HG03575 (cell line): Measurements from ENCODE around the gene ASB5.
"Not testable (repeated sequence)": the region's sequence is repeated elsewhere in the genome, so short reads cannot be mapped to it uniquely, and the experiment has no call there.

ENCODE experiments used
- ATAC-seq: cut with Tn5 transposase; IDR thresholded peaks from one replicate; pipeline ENCODE4 v1.9.1; 2021; ENCODE audit not compliant: unreplicated experiment, insufficient number of reproducible peaks, low FRiP score; ENCODE audit errors: extremely low read depth

Gene ASB5

DNA sequence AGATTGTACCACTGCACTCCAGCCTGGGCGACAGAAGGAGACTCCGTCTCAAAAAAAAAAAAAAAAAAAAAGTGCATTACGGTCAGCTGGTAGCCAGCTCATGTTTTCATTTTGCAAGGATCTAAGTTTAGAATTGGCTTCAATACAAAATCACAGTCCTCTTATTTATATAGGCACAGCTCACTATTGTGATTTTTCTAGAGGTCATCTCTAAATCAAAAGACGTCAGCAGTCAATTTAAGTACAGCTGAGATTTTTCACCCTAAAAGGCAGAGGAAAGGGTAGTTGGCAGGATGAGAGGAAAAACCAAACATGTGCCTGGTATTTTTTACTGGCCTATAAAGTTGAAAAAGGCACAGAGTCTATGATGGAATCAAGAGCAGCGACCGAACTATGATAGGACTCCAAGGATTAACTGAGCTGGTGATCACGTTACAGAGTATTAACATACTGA lies 30.8 kb downstream of the ASB5 start:
- no peak for ATAC-seq

- no peak for ATAC-seq
These were observed 32.1 kb downstream of the ASB5 start for GRCh38 chr4:176236946-176237345.

- no peak for ATAC-seq
These were observed 38.2 kb downstream of the ASB5 start for GRCh38 chr4:176230836-176231235.

DNA sequence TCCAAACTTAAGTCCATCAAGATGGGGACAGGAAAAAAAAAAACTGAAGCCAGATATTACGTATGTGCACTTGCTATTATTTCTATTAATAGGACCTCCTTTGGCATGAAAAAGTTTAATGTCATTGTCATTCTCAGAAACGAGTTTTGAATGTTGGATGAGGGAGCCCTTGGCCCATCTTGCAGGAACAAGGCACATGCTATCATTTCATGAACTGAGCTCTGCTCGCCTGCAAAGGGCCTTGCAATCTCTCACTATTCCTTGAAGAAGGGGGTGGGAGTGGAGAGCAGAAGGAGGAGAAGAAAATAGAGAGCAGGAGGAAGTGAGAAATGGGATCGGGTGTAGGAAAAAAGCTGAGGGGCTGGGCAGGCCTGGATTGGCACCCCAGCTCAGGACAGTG lies 39.4 kb downstream of the ASB5 start:
- no peak for ATAC-seq

- no peak for ATAC-seq
These were observed 42.3 kb downstream of the ASB5 start for GRCh38 chr4:176226736-176227135.

GRCh38 chr4:176223561-176223960 lies 45.5 kb downstream of the ASB5 start:
- no peak for ATAC-seq

GRCh38 chr4:176222149-176222548 lies 46.9 kb downstream of the ASB5 start:
- no peak for ATAC-seq

DNA sequence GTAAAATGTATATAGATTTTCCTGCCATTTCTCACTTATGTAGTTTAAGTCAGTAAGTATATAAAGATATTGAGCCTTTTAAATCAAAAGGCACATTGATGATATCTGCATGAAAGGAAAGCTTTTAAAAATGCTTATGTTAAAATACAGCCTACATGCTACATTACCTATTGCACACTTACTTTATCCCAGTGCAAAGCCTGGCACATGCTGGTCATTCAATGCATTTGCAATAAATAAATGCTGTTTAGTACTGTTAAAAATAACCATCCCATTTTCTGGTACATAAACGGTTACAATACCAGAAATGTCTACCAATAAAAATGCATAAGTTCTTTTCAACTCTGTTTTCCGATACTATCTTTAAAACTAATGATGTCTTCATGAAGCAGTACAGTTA lies 51.5 kb downstream of the ASB5 start:
- ATAC-seq: no peak

- ATAC-seq: not testable (repeated sequence)
These were observed 56.7 kb downstream of the ASB5 start for GRCh38 chr4:176212351-176212750.

DNA sequence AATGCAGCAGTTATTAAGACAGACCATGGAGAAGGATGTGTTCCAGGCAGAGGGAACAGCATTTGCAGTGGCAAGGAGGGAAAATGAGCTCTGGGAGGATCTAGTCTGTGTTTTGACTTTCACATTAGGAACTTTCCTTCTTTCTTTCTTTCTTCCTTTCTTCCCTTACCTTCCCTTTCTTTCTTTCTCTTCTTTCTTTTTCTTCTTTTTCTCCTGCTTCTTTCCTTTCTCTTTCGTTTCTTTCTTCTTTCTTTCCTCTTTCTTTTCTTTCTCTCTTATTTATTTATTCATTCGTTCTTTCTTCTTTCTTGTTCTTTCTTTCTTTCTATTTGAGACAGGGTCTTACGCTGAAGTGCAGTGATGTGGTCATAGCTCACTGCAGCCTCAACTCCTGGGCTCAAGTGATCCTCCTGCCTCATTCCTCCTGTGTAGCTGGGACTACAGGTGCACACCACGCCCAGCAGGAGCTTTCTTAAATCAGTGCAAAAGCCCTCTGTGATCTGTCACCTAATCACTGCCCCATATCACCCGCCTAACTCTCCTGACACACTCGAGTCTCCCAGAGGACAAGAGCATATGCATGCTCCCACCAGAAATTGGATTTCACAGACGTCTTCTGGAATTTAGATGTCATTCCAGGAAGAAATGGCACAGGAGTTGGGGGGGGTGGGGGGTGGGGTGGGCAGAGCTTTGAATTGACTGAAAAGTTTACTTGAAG lies 58.3 kb downstream of the ASB5 start:
- no peak for ATAC-seq

- no peak for ATAC-seq
These were observed 58.9 kb downstream of the ASB5 start for GRCh38 chr4:176210101-176210500.

- no peak for ATAC-seq
These were observed 59.5 kb downstream of the ASB5 start for GRCh38 chr4:176209535-176209934.

- no peak for ATAC-seq
These were observed 61.2 kb downstream of the ASB5 start for GRCh38 chr4:176207839-176208238.

DNA sequence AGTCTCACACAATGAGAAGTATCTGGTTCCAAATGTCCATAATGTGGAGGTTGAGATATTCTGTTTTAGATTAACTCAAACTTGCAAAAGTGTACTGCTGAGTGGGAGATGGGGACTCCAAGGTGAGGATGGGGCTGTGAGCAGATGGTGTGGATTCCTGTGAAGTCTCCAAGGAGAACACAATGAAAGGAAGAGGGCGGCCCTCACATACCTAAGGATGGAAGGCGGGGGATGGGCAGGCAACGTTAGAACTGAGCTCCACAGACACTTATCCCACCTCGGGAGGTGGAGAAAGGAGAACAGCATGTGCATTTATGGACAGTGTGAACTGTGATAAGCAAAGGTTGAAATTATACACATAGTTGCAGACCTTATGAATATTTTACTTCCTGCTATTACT lies 63.7 kb downstream of the ASB5 start:
- no peak for ATAC-seq

DNA sequence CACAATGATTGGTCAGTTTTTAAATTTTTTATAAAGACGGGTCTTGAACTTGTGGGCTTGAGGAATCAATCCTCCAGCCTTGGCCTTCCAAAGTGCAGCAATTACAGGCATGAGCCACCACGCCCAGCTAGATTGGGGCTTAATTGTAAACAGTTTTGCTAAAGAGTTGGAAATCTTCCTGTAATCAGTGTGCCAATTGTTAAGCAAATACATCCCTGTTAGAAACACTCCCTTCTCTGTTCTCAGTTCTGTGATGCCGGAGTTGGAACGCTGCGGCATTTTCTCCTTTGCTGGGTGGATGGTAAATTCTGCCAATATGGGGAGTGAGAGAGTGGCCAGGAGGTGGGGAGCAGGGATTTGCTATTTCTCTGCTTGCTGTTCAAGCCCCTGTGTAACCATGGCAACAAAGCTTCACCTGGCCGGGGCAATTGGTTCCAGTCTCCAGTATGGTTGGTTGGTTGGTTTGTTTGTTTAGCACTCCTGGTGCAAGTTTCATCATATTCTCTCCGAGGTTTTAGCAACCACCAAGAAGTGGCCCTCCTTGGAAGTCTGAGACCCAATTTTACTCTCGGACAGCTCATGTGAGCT lies 70.6 kb downstream of the ASB5 start:
- no peak for ATAC-seq

- peak; percentile 98 for ATAC-seq
These were observed 73.6 kb downstream of the ASB5 start, which contains the start of gene SPATA4 for GRCh38 chr4:176195184-176195978. Gene SPATA4, minus strand, starts transcription at chr4:176195585. Its CDS starts 23 bp downstream, at chr4:176195562.

DNA sequence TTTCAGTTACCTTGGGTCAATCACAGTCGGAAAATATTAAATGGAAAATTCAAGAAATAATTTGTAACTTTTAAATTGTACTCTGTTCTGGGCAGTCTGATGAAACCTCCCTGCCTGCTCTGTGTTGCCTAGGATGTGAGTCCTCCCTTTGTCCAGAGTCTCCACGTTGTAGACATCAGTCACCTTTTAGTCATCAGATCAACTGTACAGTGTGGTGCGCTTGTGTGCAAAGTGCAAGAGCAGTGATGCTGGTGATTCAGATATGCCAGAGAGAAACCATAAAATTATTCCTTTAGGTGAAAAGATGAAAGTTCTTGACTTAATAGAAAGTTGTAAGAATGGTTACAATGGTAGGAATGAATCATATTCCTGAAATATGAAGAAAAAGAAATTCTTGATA lies 75.1 kb downstream of the ASB5 start:
- ATAC-seq: no peak

DNA sequence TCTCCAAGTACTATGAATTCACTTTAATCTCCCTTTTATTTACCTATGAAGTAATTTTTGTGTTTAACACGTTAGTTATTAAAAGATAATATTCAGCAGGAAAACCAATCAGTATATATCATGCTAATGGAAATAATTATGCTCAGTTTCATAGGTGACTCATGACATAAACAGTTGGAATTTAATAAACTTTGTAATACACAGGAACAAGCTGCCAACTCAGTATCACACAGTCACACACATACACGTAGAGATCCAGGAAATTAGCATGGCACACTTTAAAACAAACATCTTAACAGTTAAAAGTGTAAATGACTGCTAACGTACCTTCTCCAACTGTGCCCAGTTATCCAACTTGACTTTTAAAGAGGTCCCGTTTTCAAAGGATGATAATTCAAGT lies 75.9 kb downstream of the ASB5 start:
- ATAC-seq: no peak

DNA sequence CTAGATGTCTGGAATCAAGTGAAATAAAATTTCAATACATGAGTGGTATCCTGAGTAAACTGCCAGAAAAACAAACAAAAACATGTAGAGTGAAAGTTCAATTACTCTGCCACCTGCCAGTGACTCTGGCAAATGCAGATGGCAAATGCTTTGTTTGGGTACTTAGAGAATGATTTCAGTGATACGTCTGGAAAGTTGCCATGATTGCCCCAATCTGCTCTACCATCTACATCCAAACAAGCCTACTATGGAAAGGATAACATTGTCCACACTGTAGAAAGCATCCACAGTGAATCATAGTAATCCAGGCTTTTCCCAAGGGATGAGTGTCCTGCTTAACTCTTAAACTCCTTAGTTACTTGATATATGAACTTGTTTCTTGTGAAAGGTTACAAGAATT lies 77.0 kb downstream of the ASB5 start:
- ATAC-seq: no peak
